Mesenchymal stem cell (in vitro differentiated cells and primary cell): ENCODE measurements around the gene FAM167B.
A peak's percentile ranks its signal among the peaks of the same experiment; 100 is the strongest.

ENCODE experiments used
- DNase-seq: peaks from one replicate; pipeline ENCODE4 v3.0.0-alpha.2; 2013
- H2AFZ ChIP-seq: one replicate; pipeline ENCODE4 v1.6.1; 2013; ENCODE audit warnings: low read depth, mild to moderate bottlenecking, control low read depth, inconsistent platforms, low read length, moderate library complexity
- H2AK5ac ChIP-seq: 2 replicates; pipeline ENCODE4 v1.6.1; 2013; ENCODE audit warnings: low read length, moderate library complexity, mild to moderate bottlenecking, inconsistent platforms; ENCODE audit not compliant: severe bottlenecking
- H2BK120ac ChIP-seq: one replicate; pipeline ENCODE4 v1.6.1; 2013; ENCODE audit warnings: low read depth, mild to moderate bottlenecking, inconsistent platforms, low read length, moderate library complexity
- H2BK12ac ChIP-seq, 2 experiments: one replicate each; pipeline ENCODE4 v1.6.1; 2013; ENCODE audit warnings: inconsistent platforms in 2 of 2, low read length in 2 of 2, mild to moderate bottlenecking in 2 of 2, moderate library complexity in 2 of 2, control low read depth in 1 of 2
- H2BK15ac ChIP-seq: one replicate; pipeline ENCODE4 v1.6.1; 2013; ENCODE audit warnings: mild to moderate bottlenecking, low read depth, inconsistent platforms; ENCODE audit not compliant: poor library complexity, severe bottlenecking
- H2BK5ac ChIP-seq: 2 replicates; pipeline ENCODE4 v1.6.1; 2013; ENCODE audit warnings: low read depth, mild to moderate bottlenecking, low read length, control low read depth, inconsistent platforms; ENCODE audit not compliant: poor library complexity, severe bottlenecking
- H3K14ac ChIP-seq, 2 experiments: one replicate each; pipeline ENCODE4 v1.6.1; 2013; ENCODE audit warnings: inconsistent platforms in 2 of 2, low read length in 2 of 2, control low read depth in 1 of 2, mild to moderate bottlenecking in 1 of 2, moderate library complexity in 1 of 2
- H3K18ac ChIP-seq, 2 experiments: one replicate each; pipeline ENCODE4 v1.6.1; 2013; ENCODE audit warnings: inconsistent platforms in 2 of 2, low read length in 2 of 2, control low read depth in 1 of 2, low read depth in 1 of 2, mild to moderate bottlenecking in 1 of 2
- H3K23ac ChIP-seq, 2 experiments: one replicate each; pipeline ENCODE4 v1.6.1; 2013; ENCODE audit warnings: inconsistent platforms in 2 of 2, low read length in 2 of 2, mild to moderate bottlenecking in 2 of 2, moderate library complexity in 2 of 2, control low read depth in 1 of 2
- H3K27ac ChIP-seq: 2 replicates; pipeline ENCODE4 v1.5.1; 2013; ENCODE audit warnings: mild to moderate bottlenecking, moderate library complexity, low read length, control low read depth, inconsistent platforms; ENCODE audit not compliant: poor library complexity, severe bottlenecking
- H3K27me3 ChIP-seq, 2 experiments: 2 replicates each; pipeline versions ENCODE4 v1.6.1 to v1.7.0; 2013; ENCODE audit warnings: low read length in 2 of 2, mild to moderate bottlenecking in 2 of 2, moderate library complexity in 2 of 2, control low read depth in 1 of 2, inconsistent platforms in 1 of 2; ENCODE audit not compliant: control insufficient read depth in 1 of 2, insufficient read depth in 1 of 2
- H3K36me3 ChIP-seq, 2 experiments: 2 replicates each; pipeline versions ENCODE4 v1.6.1 to v1.7.0; 2013; ENCODE audit warnings: low read length in 2 of 2, control low read depth in 1 of 2, inconsistent platforms in 1 of 2, low read depth in 1 of 2, mild to moderate bottlenecking in 1 of 2; ENCODE audit not compliant: insufficient read depth in 2 of 2, control insufficient read depth in 1 of 2
- H3K4ac ChIP-seq, 2 experiments: one replicate each; pipeline ENCODE4 v1.6.1; 2013; ENCODE audit warnings: inconsistent platforms in 2 of 2, low read length in 2 of 2, mild to moderate bottlenecking in 2 of 2, moderate library complexity in 2 of 2, control low read depth in 1 of 2, low read depth in 1 of 2
- H3K4me1 ChIP-seq: 2 replicates; pipeline ENCODE4 v1.6.1; 2013; ENCODE audit warnings: low read depth, low read length, control low read depth; ENCODE audit not compliant: control insufficient read depth, insufficient read depth
- H3K4me2 ChIP-seq: 2 replicates; pipeline ENCODE4 v1.6.1; 2013; ENCODE audit warnings: low read length, mild to moderate bottlenecking, inconsistent platforms; ENCODE audit not compliant: poor library complexity, severe bottlenecking
- H3K4me3 ChIP-seq, 2 experiments: 2 replicates each; pipeline versions ENCODE4 v1.5.1 to v1.7.0; 2013; ENCODE audit warnings: low read length in 2 of 2, mild to moderate bottlenecking in 2 of 2, control low read depth in 1 of 2, low read depth in 1 of 2; ENCODE audit not compliant: insufficient read depth in 1 of 2
- H3K79me1 ChIP-seq: replicated peaks from 2 replicates; pipeline ENCODE4 v1.6.1; 2013; ENCODE audit warnings: mild to moderate bottlenecking, control low read depth, low read length, inconsistent platforms; ENCODE audit not compliant: poor library complexity, severe bottlenecking
- H3K9ac ChIP-seq: 2 replicates; pipeline ENCODE4 v1.7.0; 2013; ENCODE audit warnings: mild to moderate bottlenecking, low read length, moderate library complexity
- H3K9me3 ChIP-seq: 2 replicates; pipeline ENCODE4 v1.7.0; 2013; ENCODE audit warnings: mild to moderate bottlenecking, low read length; ENCODE audit not compliant: control insufficient read depth
- H4K8ac ChIP-seq: one replicate; pipeline ENCODE4 v1.6.1; 2013; ENCODE audit warnings: inconsistent platforms, mild to moderate bottlenecking, low read length, moderate library complexity
- H4K91ac ChIP-seq: one replicate; pipeline ENCODE4 v1.6.1; 2013; ENCODE audit warnings: mild to moderate bottlenecking, low read length, inconsistent platforms
- WGBS: methylation state at CpG from one replicate; pipeline ENCODE4 v1.1.7; 2013; ENCODE audit warnings: mixed read lengths; 5-methylcytosine and 5-hydroxymethylcytosine counted together

The FAM167B gene

GRCh38 chr1:32221581-32221979 lies 25.4 kb upstream of the FAM167B start:
- H2BK5ac ChIP-seq: no peak overlapping the region
- no peak overlapping the region for H2BK120ac ChIP-seq
- no peak overlapping the region for H2BK15ac ChIP-seq
- H3K27me3 ChIP-seq: no peaks in the 10 kb centered on the region
- peaks cover 19% of the 10 kb centered on the region for H3K4me1 ChIP-seq
- peak; percentile 25 for DNase-seq
- H3K14ac ChIP-seq: peak overlapping the region in 1 of 2 experiments; percentile 80
- H3K79me1 ChIP-seq: peaks cover 34% of the 10 kb centered on the region
- H3K4ac ChIP-seq: peak overlapping the region in 1 of 2 experiments; percentile 42
- H3K36me3 ChIP-seq: peaks cover 37 to 55% of the 10 kb centered on the region in 2 experiments
- H3K9me3 ChIP-seq: no peaks in the 10 kb centered on the region
- H3K4me2 ChIP-seq: peak overlapping the region; percentile 57
- whole genome bisulfite sequencing: 10% methylated on average over 13 of the region's 13 CpGs
- H3K18ac ChIP-seq: peak overlapping the region in 1 of 2 experiments; percentile 44
- H2BK12ac ChIP-seq: no peak overlapping the region
- H3K27ac ChIP-seq: peak overlapping the region; percentile 43
- peak overlapping the region; percentile 57 for H4K8ac ChIP-seq
- H2AK5ac ChIP-seq: no peak overlapping the region
- peak overlapping the region; percentile 78 to 92 for H3K4me3 ChIP-seq
- no peak overlapping the region for H4K91ac ChIP-seq
- H3K9ac ChIP-seq: peak overlapping the region; percentile 100
- H3K23ac ChIP-seq: no peak overlapping the region
- H2AFZ ChIP-seq: no peak overlapping the region

- peaks cover 36 to 52% of the 10 kb centered on the region in 2 experiments for H3K36me3 ChIP-seq
- H4K91ac ChIP-seq: peak within 1 kb of the TSS; percentile 36
- peak within 1 kb of the TSS in 1 of 2 experiments; percentile 80 for H3K14ac ChIP-seq
- H2BK5ac ChIP-seq: peak within 1 kb of the TSS; percentile 19
- H2BK120ac ChIP-seq: peak within 1 kb of the TSS; percentile 29
- peaks cover 19% of the 10 kb centered on the region for H3K4me1 ChIP-seq
- peak; percentile 96 for DNase-seq
- H2AK5ac ChIP-seq: peak within 1 kb of the TSS; percentile 29
- H2AFZ ChIP-seq: peak within 1 kb of the TSS; percentile 90
- no peak within 1 kb of the TSS for H2BK15ac ChIP-seq
- H3K9me3 ChIP-seq: no peaks in the 10 kb centered on the region
- peak within 1 kb of the TSS; percentile 19 to 74 for H3K4ac ChIP-seq
- H3K18ac ChIP-seq: peak within 1 kb of the TSS; percentile 23 to 91
- peak within 1 kb of the TSS; percentile 78 to 92 for H3K4me3 ChIP-seq
- under 1% methylated on average over 41 of the region's 46 CpGs for WGBS
- no peak within 1 kb of the TSS for H2BK12ac ChIP-seq
- peak within 1 kb of the TSS; percentile 79 for H4K8ac ChIP-seq
- no peaks in the 10 kb centered on the region for H3K27me3 ChIP-seq
- H3K23ac ChIP-seq: peak within 1 kb of the TSS in 1 of 2 experiments; percentile 19
- peak within 1 kb of the TSS; percentile 57 for H3K4me2 ChIP-seq
- H3K79me1 ChIP-seq: peaks cover 30% of the 10 kb centered on the region
- H3K9ac ChIP-seq: peak within 1 kb of the TSS; percentile 100
- H3K27ac ChIP-seq: peak within 1 kb of the TSS; percentile 43
Measured at GRCh38 chr1:32221980-32222755, 24.9 kb upstream of the FAM167B start, which contains the start of the genes EIF3I and TMEM234. Gene EIF3I (plus strand): TSS chr1:32222407. CDS start chr1:32222442, 35 bp downstream. Gene TMEM234 (minus strand): TSS chr1:32222353. CDS start chr1:32222322, 31 bp downstream.

GRCh38 chr1:32223683-32224082 lies 23.3 kb upstream of the FAM167B start:
- H3K27me3 ChIP-seq: no peaks in the 10 kb centered on the region
- H4K91ac ChIP-seq: no peak overlapping the region
- no peak overlapping the region for H4K8ac ChIP-seq
- H3K4me3 ChIP-seq: peak overlapping the region in 1 of 2 experiments; percentile 92
- H2AK5ac ChIP-seq: no peak overlapping the region
- H3K27ac ChIP-seq: no peak overlapping the region
- no peak overlapping the region for H3K4ac ChIP-seq
- peaks cover 39% of the 10 kb centered on the region for H3K79me1 ChIP-seq
- H3K4me2 ChIP-seq: no peak overlapping the region
- peaks cover 19% of the 10 kb centered on the region for H3K4me1 ChIP-seq
- no peak overlapping the region for H3K23ac ChIP-seq
- DNase-seq: peak; percentile 35
- 89% methylated on average over 3 of the region's 3 CpGs for WGBS
- H2BK15ac ChIP-seq: no peak overlapping the region
- H3K14ac ChIP-seq: no peak overlapping the region
- no peak overlapping the region for H3K18ac ChIP-seq
- peak overlapping the region; percentile 100 for H3K9ac ChIP-seq
- peaks cover 40 to 60% of the 10 kb centered on the region in 2 experiments for H3K36me3 ChIP-seq
- no peak overlapping the region for H2AFZ ChIP-seq
- no peak overlapping the region for H2BK120ac ChIP-seq
- no peak overlapping the region for H2BK5ac ChIP-seq
- no peak overlapping the region for H2BK12ac ChIP-seq
- no peaks in the 10 kb centered on the region for H3K9me3 ChIP-seq

DNA sequence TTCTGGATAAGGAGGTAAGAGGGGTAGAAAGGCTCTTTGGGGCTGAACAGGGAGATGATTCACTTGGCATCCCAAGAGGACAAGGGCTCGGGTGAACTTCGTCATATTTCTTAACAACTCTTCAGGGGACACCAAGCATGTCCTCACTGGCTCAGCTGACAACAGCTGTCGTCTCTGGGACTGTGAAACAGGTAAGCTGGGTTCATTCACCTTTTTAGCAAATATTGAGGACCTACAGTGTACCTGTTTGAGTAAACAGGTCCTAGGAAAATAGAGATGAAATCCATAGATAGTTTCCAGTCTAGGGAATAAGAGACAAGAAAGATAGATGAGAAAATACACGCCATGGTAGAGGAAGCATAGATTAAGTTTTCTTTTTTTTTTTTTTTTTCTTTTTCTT lies 22.7 kb upstream of the FAM167B start:
- DNase-seq: no peak
- Histone ChIP-seq H3K9me3 (no peaks in the 10 kb centered on the region), H2AK5ac (no peak overlapping the region), H2BK15ac (no peak overlapping the region), H3K36me3 (peaks cover 45 to 65% of the 10 kb centered on the region in 2 experiments), H3K4me2 (no peak overlapping the region), H3K4me3 (peak overlapping the region in 1 of 2 experiments; percentile 92), H3K18ac (no peak overlapping the region), H3K4me1 (peaks cover 19% of the 10 kb centered on the region), H2BK120ac (no peak overlapping the region), H4K91ac (no peak overlapping the region), H3K27me3 (no peaks in the 10 kb centered on the region), H2BK12ac (no peak overlapping the region), H3K79me1 (peaks cover 37% of the 10 kb centered on the region), H4K8ac (no peak overlapping the region), H3K27ac (no peak overlapping the region), H3K4ac (no peak overlapping the region), H2AFZ (no peak overlapping the region), H3K23ac (no peak overlapping the region), H3K14ac (no peak overlapping the region), H3K9ac (peak overlapping the region; percentile 100), H2BK5ac (no peak overlapping the region)
- WGBS: 96% methylated on average over 3 of the region's 4 CpGs
